WTC11 (cell line): ENCODE data around the gene MAGED4B. TPM values are rescaled to one million over a fixed set of nuclear protein-coding genes. Genes with fewer than 3 reads are reported as not detected.
"Not testable (repeated sequence)": the region's sequence is repeated elsewhere in the genome, so short reads cannot be mapped to it uniquely, and the experiment has no call there.

Experiments used
- ATAC-seq: fragments of 200-7000 bp; cut with Tn5 transposase; 2 replicates; pipeline ENCODE4 v1.10.0; 2021; ENCODE audit warnings: mild to moderate bottlenecking, moderate library complexity
- Bru-seq: library from RNA; stranded (reverse); fragments of 400-500 nt; gene quantifications from one replicate; lab custom pipeline; 2021; lab: Mats Ljungman, UMichigan
- CTCF ChIA-PET: fragments of 300-600 bp; sonication (Branson Sonifier 250); formaldehyde crosslinking; loops from one replicate; lab custom pipeline; 2021; ENCODE audit warnings: antibody characterized with exemption; lab: Charles Lee
- POLR2A ChIA-PET: fragments of 350-600 bp; sonication (Branson Sonifier 250); formaldehyde crosslinking; loops from one replicate; lab custom pipeline; 2021; ENCODE audit warnings: antibody characterized with exemption; lab: Charles Lee
- DNase-seq: peaks from one replicate; pipeline ENCODE4 v3.0.0; 2021; ENCODE audit warnings: low spot score
- H3K27ac Mint-ChIP-seq: 2 replicates; pipeline ENCODE4 v1.8.0; 2021; ENCODE audit warnings: mixed read lengths
- H3K27me3 Mint-ChIP-seq: 2 replicates; pipeline ENCODE4 v1.8.0; 2021; ENCODE audit warnings: low read depth, mild to moderate bottlenecking, moderate library complexity, mixed read lengths
- H3K36me3 Mint-ChIP-seq: 2 replicates; pipeline ENCODE4 v1.8.0; 2021; ENCODE audit warnings: mixed read lengths
- H3K4me1 Mint-ChIP-seq: 2 replicates; pipeline ENCODE4 v1.8.0; 2022; ENCODE audit warnings: mixed read lengths
- H3K4me3 Mint-ChIP-seq: 2 replicates; pipeline ENCODE4 v1.8.0; 2021; ENCODE audit warnings: mild to moderate bottlenecking, moderate library complexity, mixed read lengths
- H3K9me3 Mint-ChIP-seq: 2 replicates; pipeline ENCODE4 v1.8.0; 2021; ENCODE audit warnings: mixed read lengths
- EMX1 ChIP-seq: fragments of 250-450 bp; sonication (Bioruptor Pico); IDR thresholded peaks from 2 replicates; pipeline ENCODE4 v1.8.0; 2021; ENCODE audit warnings: mild to moderate bottlenecking
- FOXK1 ChIP-seq: sonication (generic); formaldehyde crosslinking; IDR thresholded peaks from 2 replicates; pipeline ENCODE4 v1.8.0; 2022; ENCODE audit warnings: mild to moderate bottlenecking, moderate library complexity, missing genetic modification reagents
- FOXP1 ChIP-seq: sonication (generic); formaldehyde crosslinking; IDR thresholded peaks from 2 replicates; pipeline ENCODE4 v1.8.0; 2022; ENCODE audit warnings: missing genetic modification reagents, mild to moderate bottlenecking, moderate library complexity, borderline replicate concordance
- GTF2I ChIP-seq: fragments of 250-450 bp; sonication (Bioruptor Pico); conservative IDR thresholded peaks from 2 replicates; pipeline ENCODE4 v1.4.0; 2021; ENCODE audit warnings: mild to moderate bottlenecking
- JUN ChIP-seq: sonication (generic); formaldehyde crosslinking; IDR thresholded peaks from 2 replicates; pipeline ENCODE4 v1.8.0; 2023; ENCODE audit warnings: mild to moderate bottlenecking, missing genetic modification reagents
- MXD4 ChIP-seq: fragments of 250-450 bp; sonication (Bioruptor Pico); IDR thresholded peaks from 2 replicates; pipeline ENCODE4 v1.8.0; 2021; ENCODE audit warnings: mild to moderate bottlenecking, moderate library complexity, borderline replicate concordance
- NFYB ChIP-seq: sonication (generic); formaldehyde crosslinking; conservative IDR thresholded peaks from 2 replicates; pipeline ENCODE4 v1.8.0; 2022; ENCODE audit warnings: low read depth, missing genetic modification reagents
- RELA ChIP-seq: sonication (generic); formaldehyde crosslinking; IDR thresholded peaks from 2 replicates; pipeline ENCODE4 v1.8.1; 2022; ENCODE audit warnings: missing genetic modification reagents, mild to moderate bottlenecking, borderline replicate concordance
- TP53 ChIP-seq: sonication (generic); formaldehyde crosslinking; IDR thresholded peaks from 2 replicates; pipeline ENCODE4 v1.8.1; 2023; ENCODE audit warnings: mild to moderate bottlenecking, missing genetic modification reagents
- long read RNA-seq, 3 experiments: library from RNA in 1 of 3; library from capped mRNA in 1 of 3; library from polyadenylated mRNA in 1 of 3; unstranded in 2 of 3; stranded (forward) in 1 of 3; transcript quantifications; one replicate each; pipeline ENCODE4 v2.0.0, GENCODE V29; 2021
- total RNA-seq: library from RNA; stranded (reverse); gene quantifications from 3 replicates; pipeline ENCODE4 v1.2.3, GENCODE V29; 2021
- TF ChIP-seq, protein P1 (sequence below): fragments of 250-450 bp; sonication (Bioruptor Pico); IDR thresholded peaks from 2 replicates; pipeline ENCODE4 v1.8.0; 2021; ENCODE audit warnings: mild to moderate bottlenecking
- TF ChIP-seq, protein P2 (sequence below): sonication (generic); formaldehyde crosslinking; IDR thresholded peaks from 2 replicates; pipeline ENCODE4 v1.8.1; 2023; ENCODE audit warnings: mild to moderate bottlenecking, missing genetic modification reagents, moderate library complexity
- TF ChIP-seq, protein P3 (sequence below): sonication (generic); formaldehyde crosslinking; IDR thresholded peaks from 2 replicates; pipeline ENCODE4 v1.8.1; 2023; ENCODE audit warnings: mild to moderate bottlenecking, missing genetic modification reagents, moderate library complexity
- TF ChIP-seq, protein P4 (sequence below): fragments of 250-450 bp; sonication (Bioruptor Pico); IDR thresholded peaks from 2 replicates; pipeline ENCODE4 v1.9.0; 2021; ENCODE audit warnings: mild to moderate bottlenecking, borderline replicate concordance

The MAGED4B gene, protein sequence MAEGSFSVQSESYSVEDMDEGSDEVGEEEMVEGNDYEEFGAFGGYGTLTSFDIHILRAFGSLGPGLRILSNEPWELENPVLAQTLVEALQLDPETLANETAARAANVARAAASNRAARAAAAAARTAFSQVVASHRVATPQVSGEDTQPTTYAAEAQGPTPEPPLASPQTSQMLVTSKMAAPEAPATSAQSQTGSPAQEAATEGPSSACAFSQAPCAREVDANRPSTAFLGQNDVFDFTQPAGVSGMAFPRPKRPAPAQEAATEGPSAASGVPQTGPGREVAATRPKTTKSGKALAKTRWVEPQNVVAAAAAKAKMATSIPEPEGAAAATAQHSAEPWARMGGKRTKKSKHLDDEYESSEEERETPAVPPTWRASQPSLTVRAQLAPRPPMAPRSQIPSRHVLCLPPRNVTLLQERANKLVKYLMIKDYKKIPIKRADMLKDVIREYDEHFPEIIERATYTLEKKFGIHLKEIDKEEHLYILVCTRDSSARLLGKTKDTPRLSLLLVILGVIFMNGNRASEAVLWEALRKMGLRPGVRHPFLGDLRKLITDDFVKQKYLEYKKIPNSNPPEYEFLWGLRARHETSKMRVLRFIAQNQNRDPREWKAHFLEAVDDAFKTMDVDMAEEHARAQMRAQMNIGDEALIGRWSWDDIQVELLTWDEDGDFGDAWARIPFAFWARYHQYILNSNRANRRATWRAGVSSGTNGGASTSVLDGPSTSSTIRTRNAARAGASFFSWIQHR
- 88.7 to 93.1 TPM (median 93.0 TPM) in 3 replicates for total RNA-seq
- Bru-seq, nascent RNA, result percentile 6 among the genes with signal in this experiment
- long read RNA-seq, experiment 1, transcript MAGED4B-202 (13 exons, 2,510 nt), result minor isoform, 5 of 399 reads
- long read RNA-seq, experiment 1, transcript MAGED4B-211 (13 exons, 2,482 nt), result minor isoform, 36 of 399 reads
- long read RNA-seq, experiment 1, transcript MAGED4B-201 (13 exons, 2,578 nt), result major isoform, 98 of 399 reads
- long read RNA-seq, experiment 1, partial matches to known transcripts, result 33 of 399 reads
- long read RNA-seq, experiment 1, other reads (novel, unspliced or antisense), result 227 of 399 reads
- long read RNA-seq, experiment 2, partial matches to known transcripts, result 22 of 40 reads
- long read RNA-seq, experiment 2, other reads (novel, unspliced or antisense), result 12 of 40 reads
- long read RNA-seq, experiment 3, partial matches to known transcripts, result 1 of 7 reads
- long read RNA-seq, experiment 3, other reads (novel, unspliced or antisense), result 4 of 7 reads

DNA sequence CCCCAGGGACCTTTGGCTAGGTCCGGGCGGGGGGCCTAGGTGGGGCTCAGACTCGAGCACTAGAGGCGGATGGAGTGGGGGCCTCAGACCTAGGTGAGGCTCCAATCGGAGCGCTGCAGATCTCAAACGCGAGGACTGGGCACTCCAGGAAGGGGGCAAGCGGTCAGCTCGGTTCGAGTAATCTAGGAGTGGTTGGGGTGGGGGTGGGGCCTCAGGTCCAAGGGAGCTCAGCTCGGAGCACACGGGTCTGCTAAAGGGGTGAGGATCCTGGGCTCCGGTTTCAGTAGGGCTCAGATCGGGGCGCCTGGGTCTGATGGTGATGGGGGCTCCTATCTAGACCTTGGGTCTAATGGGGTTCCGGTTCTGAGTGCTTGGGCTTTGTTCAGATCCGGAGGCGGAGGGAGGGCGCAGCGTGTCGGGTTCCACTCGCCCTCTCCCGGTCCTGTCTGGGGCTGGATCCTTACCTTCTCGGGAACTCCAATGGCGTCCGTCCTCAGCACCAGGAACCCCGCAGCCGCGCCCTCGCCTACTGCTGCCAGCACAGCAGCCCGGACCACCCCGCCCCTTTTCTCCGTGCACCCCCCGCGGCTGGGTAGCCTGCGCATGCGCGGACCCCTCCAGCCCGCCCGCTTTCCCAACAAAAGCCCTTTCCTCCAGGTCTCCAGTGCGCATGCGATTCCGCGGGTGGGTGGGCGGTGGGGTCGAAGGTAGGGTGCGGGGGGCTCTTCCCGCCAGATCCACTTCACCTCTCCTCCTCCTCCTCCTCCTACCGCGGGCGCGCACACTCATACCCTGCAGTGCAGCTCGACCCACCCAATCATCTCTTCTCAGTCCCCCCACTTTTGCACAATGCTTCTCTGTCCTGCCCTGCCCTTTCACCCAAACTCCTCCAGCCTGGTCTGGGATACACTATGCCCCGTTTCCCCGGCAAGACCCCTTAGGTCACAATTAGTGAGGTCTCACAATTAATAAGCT is at the start of gene MAGED4B:
Gene MAGED4B, minus strand, starts transcription at position 518 of the 975 bp plus-strand sequence. CDS start 1,011 bp downstream, outside the sequence.
- POLR2A ChIA-PET, H3K4me1 Mint-ChIP-seq, H3K27me3 Mint-ChIP-seq, H3K9me3 Mint-ChIP-seq, CTCF ChIA-PET, H3K36me3 Mint-ChIP-seq, H3K27ac Mint-ChIP-seq, DNase-seq, H3K4me3 Mint-ChIP-seq: not testable (repeated sequence)
- ATAC-seq, result peak; percentile 81

DNA sequence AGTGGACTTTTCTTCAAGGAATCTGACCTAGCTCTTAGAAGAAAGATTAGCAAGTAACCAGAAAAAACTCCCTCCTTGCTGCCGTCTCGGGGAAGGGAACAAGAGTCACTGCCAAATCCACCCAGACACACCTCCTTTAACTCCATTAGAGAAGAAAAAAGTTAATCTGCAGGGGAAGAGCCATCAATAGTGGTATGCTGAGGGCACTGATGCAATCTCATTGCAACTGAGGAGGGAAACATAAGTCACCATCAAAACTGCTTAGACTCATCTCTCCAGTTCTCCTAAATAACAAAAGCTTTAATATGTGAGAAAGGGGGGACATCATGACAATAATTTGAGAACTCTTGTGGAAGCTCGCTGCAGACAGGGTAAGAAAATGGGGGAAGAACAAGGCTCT is 49.3 kb upstream of the MAGED4B start:
- POLR2A ChIA-PET, result no interaction called here
- Mint-ChIP-seq H3K9me3 (peaks cover 4% of the 10 kb centered on the region), H3K27ac (no peak overlapping the region), H3K4me3 (no peak overlapping the region), H3K4me1 (no peaks in the 10 kb centered on the region), H3K27me3 (peaks cover 18% of the 10 kb centered on the region), H3K36me3 (no peaks in the 10 kb centered on the region)
- CTCF ChIA-PET, result no interaction called here
- TF ChIP-seq GTF2I (CRISPR knock-in tag) (no peak), FOXK1 (CRISPR knock-in tag) (no peak)
- DNase-seq, result no peak
- no peak for ATAC-seq

DNA sequence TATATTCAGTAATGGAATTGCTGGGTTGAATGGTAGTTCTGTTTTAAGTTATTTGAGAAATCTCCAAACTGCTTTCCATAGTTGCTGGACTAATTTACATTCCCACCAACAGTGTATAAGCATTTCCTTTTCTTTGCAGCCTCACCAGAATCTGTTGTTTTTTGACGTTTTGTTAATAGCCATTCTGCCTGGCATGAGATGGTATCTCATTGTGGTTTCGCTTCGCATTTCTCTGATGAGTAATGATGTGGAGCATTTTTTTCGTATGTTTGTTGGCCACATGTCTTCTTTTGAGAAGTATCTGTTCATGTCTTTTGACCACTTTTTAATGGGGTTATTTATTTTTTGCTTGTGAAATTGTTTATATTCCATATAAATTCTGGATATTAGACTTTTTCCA is 13.6 kb upstream of the MAGED4B start:
- Mint-ChIP-seq H3K27me3 (peaks cover 6% of the 10 kb centered on the region), H3K4me3 (no peak overlapping the region), H3K36me3 (no peaks in the 10 kb centered on the region), H3K9me3 (peaks cover 13% of the 10 kb centered on the region; the same call in 1 of the 2 replicates), H3K27ac (no peak overlapping the region), H3K4me1 (no peaks in the 10 kb centered on the region)
- no peak for ATAC-seq
- ChIA-PET POLR2A (no interaction called here), CTCF (no interaction called here)
- TF ChIP-seq RELA (CRISPR knock-in tag) (no peak), FOXP1 (CRISPR knock-in tag) (no peak), MXD4 (CRISPR knock-in tag) (no peak), JUN (CRISPR knock-in tag) (no peak), EMX1 (no peak), TP53 (no peak), NFYB (CRISPR knock-in tag) (no peak)
- TF ChIP-seq, protein P1, sequence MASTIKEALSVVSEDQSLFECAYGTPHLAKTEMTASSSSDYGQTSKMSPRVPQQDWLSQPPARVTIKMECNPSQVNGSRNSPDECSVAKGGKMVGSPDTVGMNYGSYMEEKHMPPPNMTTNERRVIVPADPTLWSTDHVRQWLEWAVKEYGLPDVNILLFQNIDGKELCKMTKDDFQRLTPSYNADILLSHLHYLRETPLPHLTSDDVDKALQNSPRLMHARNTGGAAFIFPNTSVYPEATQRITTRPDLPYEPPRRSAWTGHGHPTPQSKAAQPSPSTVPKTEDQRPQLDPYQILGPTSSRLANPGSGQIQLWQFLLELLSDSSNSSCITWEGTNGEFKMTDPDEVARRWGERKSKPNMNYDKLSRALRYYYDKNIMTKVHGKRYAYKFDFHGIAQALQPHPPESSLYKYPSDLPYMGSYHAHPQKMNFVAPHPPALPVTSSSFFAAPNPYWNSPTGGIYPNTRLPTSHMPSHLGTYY (CRISPR knock-in tag), result no peak
- TF ChIP-seq, protein P2, sequence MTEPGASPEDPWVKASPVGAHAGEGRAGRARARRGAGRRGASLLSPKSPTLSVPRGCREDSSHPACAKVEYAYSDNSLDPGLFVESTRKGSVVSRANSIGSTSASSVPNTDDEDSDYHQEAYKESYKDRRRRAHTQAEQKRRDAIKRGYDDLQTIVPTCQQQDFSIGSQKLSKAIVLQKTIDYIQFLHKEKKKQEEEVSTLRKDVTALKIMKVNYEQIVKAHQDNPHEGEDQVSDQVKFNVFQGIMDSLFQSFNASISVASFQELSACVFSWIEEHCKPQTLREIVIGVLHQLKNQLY (CRISPR knock-in tag), result no peak
- TF ChIP-seq, protein P3, sequence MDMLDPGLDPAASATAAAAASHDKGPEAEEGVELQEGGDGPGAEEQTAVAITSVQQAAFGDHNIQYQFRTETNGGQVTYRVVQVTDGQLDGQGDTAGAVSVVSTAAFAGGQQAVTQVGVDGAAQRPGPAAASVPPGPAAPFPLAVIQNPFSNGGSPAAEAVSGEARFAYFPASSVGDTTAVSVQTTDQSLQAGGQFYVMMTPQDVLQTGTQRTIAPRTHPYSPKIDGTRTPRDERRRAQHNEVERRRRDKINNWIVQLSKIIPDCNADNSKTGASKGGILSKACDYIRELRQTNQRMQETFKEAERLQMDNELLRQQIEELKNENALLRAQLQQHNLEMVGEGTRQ (CRISPR knock-in tag), result no peak
- TF ChIP-seq, protein P4, sequence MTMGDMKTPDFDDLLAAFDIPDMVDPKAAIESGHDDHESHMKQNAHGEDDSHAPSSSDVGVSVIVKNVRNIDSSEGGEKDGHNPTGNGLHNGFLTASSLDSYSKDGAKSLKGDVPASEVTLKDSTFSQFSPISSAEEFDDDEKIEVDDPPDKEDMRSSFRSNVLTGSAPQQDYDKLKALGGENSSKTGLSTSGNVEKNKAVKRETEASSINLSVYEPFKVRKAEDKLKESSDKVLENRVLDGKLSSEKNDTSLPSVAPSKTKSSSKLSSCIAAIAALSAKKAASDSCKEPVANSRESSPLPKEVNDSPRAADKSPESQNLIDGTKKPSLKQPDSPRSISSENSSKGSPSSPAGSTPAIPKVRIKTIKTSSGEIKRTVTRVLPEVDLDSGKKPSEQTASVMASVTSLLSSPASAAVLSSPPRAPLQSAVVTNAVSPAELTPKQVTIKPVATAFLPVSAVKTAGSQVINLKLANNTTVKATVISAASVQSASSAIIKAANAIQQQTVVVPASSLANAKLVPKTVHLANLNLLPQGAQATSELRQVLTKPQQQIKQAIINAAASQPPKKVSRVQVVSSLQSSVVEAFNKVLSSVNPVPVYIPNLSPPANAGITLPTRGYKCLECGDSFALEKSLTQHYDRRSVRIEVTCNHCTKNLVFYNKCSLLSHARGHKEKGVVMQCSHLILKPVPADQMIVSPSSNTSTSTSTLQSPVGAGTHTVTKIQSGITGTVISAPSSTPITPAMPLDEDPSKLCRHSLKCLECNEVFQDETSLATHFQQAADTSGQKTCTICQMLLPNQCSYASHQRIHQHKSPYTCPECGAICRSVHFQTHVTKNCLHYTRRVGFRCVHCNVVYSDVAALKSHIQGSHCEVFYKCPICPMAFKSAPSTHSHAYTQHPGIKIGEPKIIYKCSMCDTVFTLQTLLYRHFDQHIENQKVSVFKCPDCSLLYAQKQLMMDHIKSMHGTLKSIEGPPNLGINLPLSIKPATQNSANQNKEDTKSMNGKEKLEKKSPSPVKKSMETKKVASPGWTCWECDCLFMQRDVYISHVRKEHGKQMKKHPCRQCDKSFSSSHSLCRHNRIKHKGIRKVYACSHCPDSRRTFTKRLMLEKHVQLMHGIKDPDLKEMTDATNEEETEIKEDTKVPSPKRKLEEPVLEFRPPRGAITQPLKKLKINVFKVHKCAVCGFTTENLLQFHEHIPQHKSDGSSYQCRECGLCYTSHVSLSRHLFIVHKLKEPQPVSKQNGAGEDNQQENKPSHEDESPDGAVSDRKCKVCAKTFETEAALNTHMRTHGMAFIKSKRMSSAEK (CRISPR knock-in tag), result no peak
- no peak for DNase-seq
